Mesendoderm (in vitro differentiated cells): ENCODE data around the gene CA5B.

ENCODE experiments used
- DNase-seq: peaks from one replicate; pipeline ENCODE4 v3.0.0; 2013
- H2AK5ac ChIP-seq: 2 replicates; pipeline ENCODE4 v1.6.1; 2013; ENCODE audit warnings: low read length, inconsistent platforms
- H2BK120ac ChIP-seq: 2 replicates; pipeline ENCODE4 v1.6.1; 2013; ENCODE audit warnings: low read depth, mild to moderate bottlenecking, low read length, moderate library complexity, mixed read lengths
- H2BK15ac ChIP-seq: replicated peaks from 2 replicates; pipeline ENCODE4 v1.6.1; 2013; ENCODE audit warnings: low read depth, mild to moderate bottlenecking, moderate library complexity
- H2BK5ac ChIP-seq: 2 replicates; pipeline ENCODE4 v1.6.1; 2013; ENCODE audit warnings: low read length, inconsistent platforms
- H3K18ac ChIP-seq: 2 replicates; pipeline ENCODE4 v1.6.1; 2013; ENCODE audit warnings: mild to moderate bottlenecking, low read length, mixed read lengths
- H3K23ac ChIP-seq: one replicate; pipeline ENCODE4 v1.6.1; 2013; ENCODE audit warnings: low read length
- H3K27ac ChIP-seq: 2 replicates; pipeline ENCODE4 v1.5.1; 2013; ENCODE audit warnings: low read depth, mild to moderate bottlenecking, inconsistent platforms, low read length, moderate library complexity
- H3K27me3 ChIP-seq: 2 replicates; pipeline ENCODE4 v1.6.1; 2013; ENCODE audit warnings: low read length, control low read depth, mild to moderate bottlenecking, inconsistent platforms; ENCODE audit not compliant: insufficient read depth, poor library complexity
- H3K36me3 ChIP-seq: 2 replicates; pipeline ENCODE4 v1.6.1; 2013; ENCODE audit warnings: low read length, inconsistent platforms; ENCODE audit not compliant: control insufficient read depth, insufficient read depth
- H3K4ac ChIP-seq: one replicate; pipeline ENCODE4 v1.6.1; 2013; ENCODE audit warnings: low read depth, mild to moderate bottlenecking, low read length, moderate library complexity
- H3K4me1 ChIP-seq: 2 replicates; pipeline ENCODE4 v1.6.1; 2013; ENCODE audit warnings: low read depth, low read length, inconsistent platforms; ENCODE audit not compliant: control insufficient read depth
- H3K4me2 ChIP-seq: 2 replicates; pipeline ENCODE4 v1.6.1; 2013; ENCODE audit warnings: low read length
- H3K4me3 ChIP-seq: 2 replicates; pipeline ENCODE4 v1.5.1; 2013; ENCODE audit warnings: mild to moderate bottlenecking, low read length
- H3K56ac ChIP-seq: one replicate; pipeline ENCODE4 v1.6.1; 2013; ENCODE audit warnings: low read length
- H3K79me1 ChIP-seq: 2 replicates; pipeline ENCODE4 v1.6.1; 2013; ENCODE audit warnings: low read length, inconsistent platforms
- H3K79me2 ChIP-seq: 2 replicates; pipeline ENCODE4 v1.6.1; 2013; ENCODE audit warnings: mild to moderate bottlenecking, low read length; ENCODE audit not compliant: control insufficient read depth, insufficient read depth
- H3K9ac ChIP-seq: 2 replicates; pipeline ENCODE4 v1.6.1; 2013; ENCODE audit warnings: low read length, inconsistent platforms
- H4K5ac ChIP-seq: one replicate; pipeline ENCODE4 v1.6.1; 2013; ENCODE audit warnings: low read length
- H4K8ac ChIP-seq: one replicate; pipeline ENCODE4 v1.6.1; 2013; ENCODE audit warnings: low read depth, mild to moderate bottlenecking, control low read depth, low read length, moderate library complexity
- whole genome bisulfite sequencing: extraction: QIAGEN DNeasy Blood & Tissue Kit; methylation state at CpG from one replicate; pipeline ENCODE4 v1.1.7; 2013; ENCODE audit warnings: low lambda C conversion rate, missing lambda C conversion rate; ENCODE audit not compliant: insufficient coverage; ENCODE audit errors: extremely low coverage; 5-methylcytosine and 5-hydroxymethylcytosine counted together

The CA5B gene

GRCh38 chrX:15808254-15808653 lies 70.2 kb downstream of the CA5B start:
- H4K8ac ChIP-seq: no peak overlapping the region
- H3K4me2 ChIP-seq: no peak overlapping the region
- no peak overlapping the region for H2BK15ac ChIP-seq
- no peak overlapping the region for H3K23ac ChIP-seq
- no peak for DNase-seq
- no peak overlapping the region for H3K18ac ChIP-seq
- no peak overlapping the region for H3K27ac ChIP-seq
- peaks cover 1% of the 10 kb centered on the region for H3K36me3 ChIP-seq
- no peaks in the 10 kb centered on the region for H3K27me3 ChIP-seq
- no peak overlapping the region for H2BK5ac ChIP-seq
- no peak overlapping the region for H3K56ac ChIP-seq
- no peak overlapping the region for H3K9ac ChIP-seq
- no peaks in the 10 kb centered on the region for H3K4me1 ChIP-seq
- no peak overlapping the region for H2BK120ac ChIP-seq
- H3K79me2 ChIP-seq: no peaks in the 10 kb centered on the region
- H3K4ac ChIP-seq: no peak overlapping the region
- H4K5ac ChIP-seq: no peak overlapping the region
- H2AK5ac ChIP-seq: no peak overlapping the region
- H3K79me1 ChIP-seq: no peaks in the 10 kb centered on the region
- no peak overlapping the region for H3K4me3 ChIP-seq
- no CpG with 5 or more reads among the region's 4 CpGs for whole genome bisulfite sequencing

- Histone ChIP-seq H2BK15ac (no peak overlapping the region), H2BK5ac (no peak overlapping the region), H3K56ac (no peak overlapping the region), H3K4me2 (no peak overlapping the region), H2BK120ac (no peak overlapping the region), H3K23ac (no peak overlapping the region), H3K4ac (no peak overlapping the region), H4K8ac (no peak overlapping the region), H3K4me1 (no peaks in the 10 kb centered on the region), H3K9ac (no peak overlapping the region), H3K36me3 (peaks cover 1% of the 10 kb centered on the region), H3K79me2 (no peaks in the 10 kb centered on the region), H3K27ac (no peak overlapping the region), H3K18ac (no peak overlapping the region), H3K4me3 (no peak overlapping the region), H3K27me3 (no peaks in the 10 kb centered on the region), H3K79me1 (no peaks in the 10 kb centered on the region), H2AK5ac (no peak overlapping the region), H4K5ac (no peak overlapping the region)
- no peak for DNase-seq
- no CpG with 5 or more reads among the region's 8 CpGs for WGBS
These were observed 74.3 kb downstream of the CA5B start for GRCh38 chrX:15812192-15812938.

- no peaks in the 10 kb centered on the region for H3K27me3 ChIP-seq
These were observed 75.3 kb downstream of the CA5B start for GRCh38 chrX:15813416-15813815.

GRCh38 chrX:15814771-15815365 lies 76.8 kb downstream of the CA5B start:
- H4K8ac ChIP-seq: no peak overlapping the region
- H3K23ac ChIP-seq: no peak overlapping the region
- no peak overlapping the region for H3K4me2 ChIP-seq
- no peak overlapping the region for H3K18ac ChIP-seq
- H3K27ac ChIP-seq: no peak overlapping the region
- no CpG with 5 or more reads among the region's 6 CpGs for WGBS
- H3K79me1 ChIP-seq: no peaks in the 10 kb centered on the region
- H4K5ac ChIP-seq: no peak overlapping the region
- H2BK120ac ChIP-seq: no peak overlapping the region
- H2BK5ac ChIP-seq: no peak overlapping the region
- H3K9ac ChIP-seq: no peak overlapping the region
- H2AK5ac ChIP-seq: no peak overlapping the region
- H3K36me3 ChIP-seq: no peaks in the 10 kb centered on the region
- H3K56ac ChIP-seq: no peak overlapping the region
- H3K27me3 ChIP-seq: no peaks in the 10 kb centered on the region
- H2BK15ac ChIP-seq: no peak overlapping the region
- H3K4me3 ChIP-seq: no peak overlapping the region
- H3K4ac ChIP-seq: no peak overlapping the region
- H3K79me2 ChIP-seq: no peaks in the 10 kb centered on the region
- H3K4me1 ChIP-seq: no peaks in the 10 kb centered on the region
- no peak for DNase-seq

More at GRCh38 chrX:15813416-15813815, 75.3 kb downstream of the CA5B start:
- H3K36me3 ChIP-seq: peaks cover 1% of the 10 kb centered on the region
- no peak overlapping the region for H3K9ac ChIP-seq
- no peak overlapping the region for H2BK15ac ChIP-seq
- no peaks in the 10 kb centered on the region for H3K4me1 ChIP-seq
- no peak overlapping the region for H3K27ac ChIP-seq
- no peak overlapping the region for H3K4me3 ChIP-seq
- H3K4me2 ChIP-seq: no peak overlapping the region
- no peak overlapping the region for H3K18ac ChIP-seq
- H4K8ac ChIP-seq: no peak overlapping the region
- no peaks in the 10 kb centered on the region for H3K79me2 ChIP-seq
- no peak overlapping the region for H2BK5ac ChIP-seq
- no CpG with 5 or more reads among the region's 1 CpG for WGBS
- H3K56ac ChIP-seq: no peak overlapping the region
- H3K23ac ChIP-seq: no peak overlapping the region
- no peak for DNase-seq
- H2AK5ac ChIP-seq: no peak overlapping the region
- H3K4ac ChIP-seq: no peak overlapping the region
- no peaks in the 10 kb centered on the region for H3K79me1 ChIP-seq
- no peak overlapping the region for H4K5ac ChIP-seq
- no peak overlapping the region for H2BK120ac ChIP-seq

GRCh38 chrX:15815779-15816437 lies 77.8 kb downstream of the CA5B start:
- H3K36me3 ChIP-seq: no peaks in the 10 kb centered on the region
- no peak overlapping the region for H3K4me3 ChIP-seq
- no peak overlapping the region for H4K8ac ChIP-seq
- H3K23ac ChIP-seq: no peak overlapping the region
- no peak overlapping the region for H2BK120ac ChIP-seq
- WGBS: no CpG with 5 or more reads among the region's 10 CpGs
- H2BK15ac ChIP-seq: no peak overlapping the region
- no peak overlapping the region for H3K18ac ChIP-seq
- no peaks in the 10 kb centered on the region for H3K79me1 ChIP-seq
- peak overlapping the region; percentile 31 for H3K27ac ChIP-seq
- H3K79me2 ChIP-seq: no peaks in the 10 kb centered on the region
- no peak overlapping the region for H2AK5ac ChIP-seq
- no peak overlapping the region for H2BK5ac ChIP-seq
- H3K9ac ChIP-seq: no peak overlapping the region
- H3K4ac ChIP-seq: no peak overlapping the region
- H3K4me1 ChIP-seq: no peaks in the 10 kb centered on the region
- no peak overlapping the region for H3K4me2 ChIP-seq
- DNase-seq: peak; percentile 87
- no peaks in the 10 kb centered on the region for H3K27me3 ChIP-seq
- peak overlapping the region; percentile 19 for H3K56ac ChIP-seq
- H4K5ac ChIP-seq: no peak overlapping the region
